GM18858 (cell line): Measurements from ENCODE around the gene PAK4.
"Not testable (repeated sequence)": the region's sequence is repeated elsewhere in the genome, so short reads cannot be mapped to it uniquely, and the experiment has no call there.

Experiments
- ATAC-seq: cut with Tn5 transposase; IDR thresholded peaks from one replicate; pipeline ENCODE4 v1.9.1; 2021; ENCODE audit not compliant: unreplicated experiment

Gene PAK4

DNA sequence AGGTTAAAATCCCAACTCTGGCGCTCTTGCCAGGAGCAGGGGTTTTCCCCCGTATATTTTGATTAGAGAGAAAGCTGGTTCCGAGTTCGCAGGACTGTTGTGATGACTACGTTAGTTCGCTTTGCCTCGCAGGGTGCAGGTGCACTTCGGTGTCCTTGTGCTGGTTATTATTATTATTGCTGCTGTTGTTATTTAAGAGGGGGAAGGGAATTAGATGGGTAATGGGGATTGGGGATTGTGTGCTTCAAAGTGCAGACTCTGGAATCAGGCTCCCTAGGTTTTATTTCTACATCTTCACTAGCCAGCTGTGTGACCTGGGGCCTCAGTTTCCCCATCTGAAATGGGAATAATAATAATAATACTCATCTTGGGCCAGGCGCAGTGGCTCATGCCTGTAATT, 26.2 kb upstream of the PAK4 start:
- ATAC-seq = no peak

GRCh38 chr19:39100500-39101166, 25.0 kb upstream of the PAK4 start:
- ATAC-seq = no peak

DNA sequence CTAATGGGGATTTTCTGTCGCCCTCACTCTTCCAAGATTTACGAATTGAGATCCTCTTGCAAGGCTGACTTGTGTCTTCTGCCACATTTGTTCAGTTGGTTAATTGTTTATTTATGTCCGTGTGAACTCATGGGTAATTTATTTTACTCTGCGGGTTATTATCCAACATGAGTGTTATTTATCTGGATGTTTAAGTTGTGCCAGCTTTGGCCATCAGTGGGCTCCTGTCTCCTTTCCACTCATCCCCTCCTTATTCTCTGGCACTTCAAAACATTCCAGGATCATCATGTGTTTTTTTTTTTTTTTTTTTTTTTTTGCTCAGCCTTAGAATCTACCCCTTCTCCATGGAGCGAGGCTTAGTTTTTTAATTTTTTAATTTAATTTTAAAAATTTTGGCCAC, 22.4 kb upstream of the PAK4 start:
- no peak for ATAC-seq

DNA sequence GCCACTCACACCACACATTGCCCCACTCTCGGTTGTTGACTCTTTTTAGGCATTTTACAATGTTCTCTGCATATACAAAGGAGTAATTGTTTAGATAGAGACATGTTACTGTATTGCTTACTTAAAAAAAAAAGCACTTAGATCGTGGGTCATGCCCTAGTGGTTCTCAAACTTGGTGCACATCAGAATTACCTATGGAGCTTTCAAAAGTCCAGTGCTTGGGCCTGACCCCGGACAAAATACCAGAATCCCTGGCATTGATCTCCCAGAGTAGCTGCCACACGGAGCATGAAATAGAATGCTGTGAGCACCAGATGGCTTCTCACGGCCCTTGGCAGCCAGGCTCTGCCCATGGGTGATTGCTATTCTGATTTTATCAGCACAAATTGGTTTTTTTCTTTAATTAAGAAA, 21.4 kb upstream of the PAK4 start:
- ATAC-seq = no peak

DNA sequence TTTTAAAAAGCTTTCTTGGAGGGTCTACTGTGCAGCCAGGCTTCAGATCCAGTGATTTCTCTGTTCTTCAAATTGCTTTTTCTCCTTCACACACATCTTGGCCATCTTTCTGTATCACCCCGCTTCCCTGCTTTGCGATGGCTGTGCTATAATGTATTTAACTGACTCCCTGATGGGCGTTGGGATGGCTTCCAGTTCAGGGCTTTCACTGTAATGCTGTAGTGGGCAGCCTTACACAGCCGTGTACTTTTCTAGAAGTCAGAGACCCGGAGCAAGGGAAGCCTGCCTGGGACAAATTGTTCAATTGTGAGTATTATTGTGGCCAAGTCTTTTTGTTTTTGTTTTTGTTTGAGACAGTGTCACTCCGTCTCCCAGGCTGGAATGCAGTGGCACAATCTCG, 19.4 kb upstream of the PAK4 start:
- no peak for ATAC-seq

DNA sequence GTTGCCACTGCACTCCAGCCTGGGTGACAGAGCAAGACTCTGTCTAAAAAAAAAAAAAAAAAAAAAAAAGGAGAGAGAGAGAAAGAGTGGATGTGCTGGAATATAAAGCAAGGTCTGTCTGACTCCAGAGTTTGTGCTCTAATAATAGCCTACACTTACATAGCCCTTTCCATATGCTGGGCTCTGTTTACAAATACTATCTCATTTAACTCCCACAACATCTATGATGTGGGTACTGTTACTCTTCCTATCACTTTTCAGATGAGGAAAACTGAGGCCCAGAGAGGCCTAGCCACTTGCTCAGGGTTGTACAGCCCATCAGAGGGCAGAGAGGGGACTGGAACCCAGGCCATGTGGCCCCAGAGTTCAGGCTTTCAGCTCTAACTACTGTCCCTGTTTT, 15.9 kb upstream of the PAK4 start:
- no peak for ATAC-seq

GRCh38 chr19:39110263-39110967, 15.2 kb upstream of the PAK4 start:
- ATAC-seq = no peak

GRCh38 chr19:39111593-39112199, 13.9 kb upstream of the PAK4 start:
- no peak for ATAC-seq

DNA sequence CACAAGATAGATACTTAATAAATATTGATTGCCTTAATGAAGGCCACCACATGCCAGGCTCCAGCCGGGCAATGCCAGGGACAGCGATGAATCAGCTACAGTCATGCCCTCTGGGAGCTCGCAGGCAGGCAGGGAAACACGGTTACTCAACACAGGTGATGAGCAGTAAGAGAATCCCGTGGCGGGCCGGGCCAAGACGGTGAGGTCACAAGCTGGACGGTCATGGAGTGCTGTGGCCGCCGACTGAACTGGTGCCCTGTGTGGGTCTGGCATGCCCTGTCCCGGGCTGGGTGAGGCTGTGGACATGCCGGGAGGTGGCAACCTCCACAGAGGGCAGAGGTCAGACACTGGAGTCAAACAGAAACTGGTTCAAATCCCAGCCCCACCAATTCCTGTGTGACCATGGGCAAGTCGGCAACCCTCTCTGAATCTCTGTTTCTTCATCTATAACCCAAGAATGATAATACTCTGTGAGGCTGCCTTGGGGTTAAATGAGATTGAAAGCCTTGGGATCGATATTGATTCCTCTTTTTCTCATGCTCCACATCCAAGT, 13.2 kb upstream of the PAK4 start:
- ATAC-seq = no peak

GRCh38 chr19:39113199-39113598, 12.4 kb upstream of the PAK4 start:
- no peak for ATAC-seq

DNA sequence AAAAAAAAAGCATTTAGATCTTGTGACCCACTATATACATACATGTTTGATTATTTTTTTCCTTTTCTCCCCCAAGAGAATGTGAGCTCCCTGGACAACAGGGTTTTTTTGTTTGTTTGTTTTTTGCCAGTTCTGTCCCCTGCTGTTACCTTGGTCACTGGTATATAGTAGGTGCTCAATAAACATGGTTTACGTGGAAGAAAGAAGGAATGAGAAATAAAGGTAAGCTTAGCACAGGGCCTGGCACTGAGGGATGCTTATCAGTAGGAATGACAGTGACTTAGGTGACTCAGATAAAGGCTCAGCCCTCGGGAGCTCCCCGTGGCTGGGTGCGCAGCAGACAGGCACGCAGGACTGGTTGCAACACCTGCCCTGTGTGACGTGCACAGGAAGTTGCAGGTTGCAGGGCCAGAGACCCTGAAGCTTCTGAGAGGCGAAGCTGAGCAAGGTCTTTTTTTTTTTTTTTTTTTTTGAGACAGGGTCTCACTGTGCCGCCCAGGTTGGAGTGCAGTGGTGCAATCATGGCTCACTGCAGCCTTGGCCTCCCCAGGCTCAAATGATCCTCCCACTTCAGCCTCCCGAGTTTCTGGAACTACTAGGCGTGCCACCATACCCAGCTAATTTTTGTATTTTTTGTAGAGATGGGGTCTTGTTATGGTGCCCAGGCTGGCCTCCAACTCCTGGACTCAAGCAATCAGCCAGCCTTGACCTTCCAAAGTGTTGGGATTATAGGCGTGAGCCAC, 10.3 kb upstream of the PAK4 start:
- no peak for ATAC-seq

DNA sequence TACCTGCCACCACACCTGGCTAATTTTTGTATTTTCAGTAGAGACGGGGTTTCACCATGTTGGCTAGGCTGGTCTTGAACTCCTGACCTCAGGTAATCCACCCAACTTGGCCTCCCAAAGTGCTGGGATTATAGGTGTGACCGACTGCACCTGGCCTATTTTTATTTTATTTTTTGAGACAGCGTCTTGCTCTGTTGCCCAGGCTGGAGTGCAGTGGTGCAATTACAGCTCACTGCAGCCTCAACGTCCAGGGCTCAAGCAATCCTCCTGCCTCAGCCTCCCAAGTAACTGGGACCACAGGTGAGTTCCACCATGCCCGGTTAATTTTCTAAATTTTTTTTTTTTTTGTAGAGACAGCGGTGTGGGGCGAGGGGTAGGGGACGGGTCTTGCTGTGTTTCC, 8.6 kb upstream of the PAK4 start:
- ATAC-seq = not testable (repeated sequence)

GRCh38 chr19:39119830-39120229, 5.8 kb upstream of the PAK4 start:
- no peak for ATAC-seq

GRCh38 chr19:39122934-39123731, 2.5 kb upstream of the PAK4 start:
- ATAC-seq = no peak

DNA sequence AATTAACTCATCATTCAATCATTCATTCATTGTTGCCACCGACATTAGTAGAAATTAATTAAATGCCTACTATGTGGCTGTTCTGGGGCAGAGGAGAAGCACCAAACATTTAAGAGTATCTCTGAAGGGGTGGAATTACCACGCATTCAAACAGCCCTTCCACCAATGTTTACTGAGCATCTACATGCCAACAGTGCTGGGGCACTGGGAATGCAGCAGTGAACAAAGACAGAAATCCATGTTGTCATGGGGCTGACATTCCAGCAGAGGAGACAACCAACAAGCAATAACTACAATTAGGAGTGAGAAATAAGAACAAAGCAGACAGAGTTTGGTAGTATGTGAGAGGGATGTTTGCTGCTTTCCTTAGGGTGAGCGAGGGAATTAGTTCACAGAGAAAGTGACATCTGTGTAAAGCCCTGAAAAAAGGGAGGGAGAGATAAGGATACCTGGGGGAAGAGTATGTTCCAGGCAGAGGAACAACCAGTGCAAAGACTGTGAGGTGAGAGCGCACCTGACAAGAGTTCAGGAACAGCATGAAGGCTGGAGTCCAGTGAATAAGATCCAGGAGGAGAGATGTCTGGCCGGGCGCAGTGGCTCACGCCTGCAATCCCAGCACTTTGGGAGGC, 1.3 kb upstream of the PAK4 start:
- no peak for ATAC-seq

- ATAC-seq = no peak
These were observed 410 bp upstream of the PAK4 start for GRCh38 chr19:39125199-39125553.

GRCh38 chr19:39126312-39127187, 964 bp downstream of the PAK4 start:
- ATAC-seq = no peak

DNA sequence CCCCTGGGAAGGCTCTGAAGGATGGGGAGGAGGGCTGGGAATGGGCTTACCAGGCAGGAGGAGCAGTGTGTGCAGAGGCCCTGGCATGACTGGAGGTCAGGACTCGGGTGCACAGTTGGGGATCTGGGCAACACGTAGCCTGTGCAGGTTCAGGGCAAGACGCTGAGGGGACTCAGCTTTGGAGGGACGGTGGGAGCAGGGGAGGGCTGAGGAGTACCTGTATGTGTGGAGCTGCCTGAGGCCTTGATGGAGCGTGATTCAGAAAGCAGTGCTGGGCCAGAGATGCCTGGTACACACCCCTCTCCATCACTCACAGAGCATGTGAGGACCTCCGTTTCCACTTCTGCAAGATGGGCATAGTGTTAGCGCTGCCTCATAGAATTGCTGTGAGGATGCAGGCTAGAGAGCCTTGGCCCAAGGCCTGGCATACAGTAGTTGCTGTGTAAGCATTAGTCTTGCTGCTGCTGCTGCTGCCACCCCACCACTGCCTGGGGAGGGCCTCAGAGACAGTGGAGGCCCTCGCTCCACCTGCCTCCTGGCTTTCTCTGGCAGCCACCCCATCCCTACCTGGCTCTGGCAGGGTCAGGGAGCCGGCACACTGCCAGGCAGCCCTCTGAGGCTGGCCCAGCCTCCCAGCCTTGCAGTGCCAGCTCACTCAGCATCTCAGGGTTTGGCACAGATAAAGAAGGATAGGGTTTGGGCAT, 2.4 kb downstream of the PAK4 start:
- ATAC-seq = no peak
